ENCODE results near the gene FABP6.

Gene FABP6

GRCh38 chr5:160286947-160287346 lies 57.6 kb downstream of the FABP6 start:
- TF ChIP-seq RARB (CRISPR knock-in tag; IDR thresholded peaks at IDR 0.05) (no peak), POU6F1 (CRISPR knock-in tag; IDR thresholded peaks at IDR 0.05; ENCODE audit: borderline replicate concordance, low read depth) (no peak), ZNF565 (CRISPR knock-in tag; conservative IDR thresholded peaks at IDR 0.05; ENCODE audit: low read depth) (no peak), ZFP3 (CRISPR knock-in tag; IDR thresholded peaks at IDR 0.05) (no peak), TCF4 (CRISPR knock-in tag; IDR thresholded peaks at IDR 0.05; ENCODE audit: borderline replicate concordance) (no peak)
- no peak for ATAC-seq

GRCh38 chr5:160287378-160288051 lies 58.2 kb downstream of the FABP6 start:
- no peak for TF ChIP-seq CREB5 (CRISPR knock-in tag; IDR thresholded peaks at IDR 0.05; ENCODE audit: low read depth)
- TF ChIP-seq PPARA (CRISPR knock-in tag; IDR thresholded peaks at IDR 0.05; ENCODE audit: borderline replicate concordance), result no peak; the same call in 1 of the 2 replicates
- no peak for TF ChIP-seq ZC3H10 (CRISPR knock-in tag; IDR thresholded peaks at IDR 0.05)
- TF ChIP-seq POU6F1 (CRISPR knock-in tag; IDR thresholded peaks at IDR 0.05; ENCODE audit: borderline replicate concordance, low read depth), result no peak
- no peak for TF ChIP-seq GLIS3 (CRISPR knock-in tag; IDR thresholded peaks at IDR 0.05)
- TF ChIP-seq ZNF70 (CRISPR knock-in tag; IDR thresholded peaks at IDR 0.05), result peak; percentile 52; the same call in 1 of the 2 replicates
- no peak for TF ChIP-seq OSR1 (CRISPR knock-in tag; IDR thresholded peaks at IDR 0.05)
- TF ChIP-seq PATZ1 (CRISPR knock-in tag; IDR thresholded peaks at IDR 0.05; ENCODE audit: borderline replicate concordance), result 0 out of 2 replicates have a peak, but pooled peaks have one; percentile 13
- TF ChIP-seq ZFP3 (CRISPR knock-in tag; IDR thresholded peaks at IDR 0.05), result no peak; the same call in 1 of the 2 replicates
- TF ChIP-seq TSHZ2 (CRISPR knock-in tag; IDR thresholded peaks at IDR 0.05), result peak; percentile 86
- TF ChIP-seq ESRRG (CRISPR knock-in tag; IDR thresholded peaks at IDR 0.05), result peak; percentile 17; the same call in 1 of the 2 replicates
- TF ChIP-seq SNAI2 (CRISPR knock-in tag; IDR thresholded peaks at IDR 0.05), result no peak; the same call in 1 of the 2 replicates
- no peak for TF ChIP-seq TOX (CRISPR knock-in tag; IDR thresholded peaks at IDR 0.05; ENCODE audit: borderline replicate concordance)
- TF ChIP-seq TCF4 (CRISPR knock-in tag; IDR thresholded peaks at IDR 0.05; ENCODE audit: borderline replicate concordance), result peak; percentile 77
- TF ChIP-seq ZNF8 (CRISPR knock-in tag; IDR thresholded peaks at IDR 0.05), result no peak
- no peak; the same call in 1 of the 2 replicates for TF ChIP-seq ZNF565 (CRISPR knock-in tag; conservative IDR thresholded peaks at IDR 0.05; ENCODE audit: low read depth)
- TF ChIP-seq BACH2 (CRISPR knock-in tag; IDR thresholded peaks at IDR 0.05; ENCODE audit: borderline replicate concordance), result 0 out of 2 replicates have a peak, but pooled peaks have one; percentile 20
- TF ChIP-seq RARB (CRISPR knock-in tag; IDR thresholded peaks at IDR 0.05), result no peak
- no peak for TF ChIP-seq ZFP30 (CRISPR knock-in tag; IDR thresholded peaks at IDR 0.05)
- TF ChIP-seq CSRNP3 (CRISPR knock-in tag; IDR thresholded peaks at IDR 0.05), result peak; percentile 75; the same call in 1 of the 2 replicates
- no peak for TF ChIP-seq ARNTL (CRISPR knock-in tag; IDR thresholded peaks at IDR 0.05; ENCODE audit: borderline replicate concordance, low read depth)
- TF ChIP-seq CSDC2 (CRISPR knock-in tag; IDR thresholded peaks at IDR 0.05), result no peak
- TF ChIP-seq ISL1 (CRISPR knock-in tag; IDR thresholded peaks at IDR 0.05), result peak; percentile 22; the same call in 1 of the 2 replicates
- ATAC-seq, result peak; percentile 92

Data from SK-N-SH treated with all-trans-retinoic acid at 6 μM for 48 hours (cell line).